GM21825 (cell line): ENCODE measurements around the gene PUM2.
A peak's percentile ranks its signal among the peaks of the same experiment; 100 is the strongest.
"Not testable (repeated sequence)": the region's sequence is repeated elsewhere in the genome, so short reads cannot be mapped to it uniquely, and the experiment has no call there.

Experiments
- ATAC-seq: cut with Tn5 transposase; IDR thresholded peaks from one replicate; pipeline ENCODE4 v1.9.1; 2021; ENCODE audit warnings: mild to moderate bottlenecking, moderate library complexity; ENCODE audit not compliant: unreplicated experiment

PUM2 gene

GRCh38 chr2:20350753-20351554 lies at the start of gene PUM2:
Gene PUM2 (minus strand): TSS chr2:20350844. CDS start chr2:20327360, 23,484 bp downstream.
- ATAC-seq: peak; percentile 83

GRCh38 chr2:20400306-20400705 lies 49.7 kb upstream of the PUM2 start:
- no peak for ATAC-seq

GRCh38 chr2:20398956-20399567 lies 48.4 kb upstream of the PUM2 start:
- no peak for ATAC-seq

- no peak for ATAC-seq
Observed at GRCh38 chr2:20397811-20398447, 47.3 kb upstream of the PUM2 start.

- no peak for ATAC-seq
Observed at GRCh38 chr2:20396356-20397000, 45.8 kb upstream of the PUM2 start.

GRCh38 chr2:20393986-20394385 lies 43.3 kb upstream of the PUM2 start:
- no peak for ATAC-seq

- ATAC-seq: no peak
Observed at GRCh38 chr2:20391951-20392699, 41.5 kb upstream of the PUM2 start.

- ATAC-seq: no peak
Observed at GRCh38 chr2:20390524-20391123, 40.0 kb upstream of the PUM2 start.

GRCh38 chr2:20384953-20385352 lies 34.3 kb upstream of the PUM2 start:
- no peak for ATAC-seq

GRCh38 chr2:20382965-20383810 lies 32.5 kb upstream of the PUM2 start:
- ATAC-seq: no peak

GRCh38 chr2:20381457-20381856 lies 30.8 kb upstream of the PUM2 start:
- ATAC-seq: no peak

GRCh38 chr2:20378891-20379519 lies 28.4 kb upstream of the PUM2 start:
- ATAC-seq: no peak

GRCh38 chr2:20378341-20378740 lies 27.7 kb upstream of the PUM2 start:
- no peak for ATAC-seq

- no peak for ATAC-seq
Observed at GRCh38 chr2:20377741-20378140, 27.1 kb upstream of the PUM2 start.

GRCh38 chr2:20374982-20375381 lies 24.3 kb upstream of the PUM2 start:
- ATAC-seq: not testable (repeated sequence)

GRCh38 chr2:20372896-20373640 lies 22.4 kb upstream of the PUM2 start:
- ATAC-seq: no peak

- no peak for ATAC-seq
Observed at GRCh38 chr2:20371323-20372025, 20.8 kb upstream of the PUM2 start.

- ATAC-seq: no peak
Observed at GRCh38 chr2:20370191-20370590, 19.5 kb upstream of the PUM2 start.
